Activated naive CD8-positive, alpha-beta T cell (primary cell): Measurements from ENCODE around the gene TPTE.
"Not testable (repeated sequence)": the region's sequence is repeated elsewhere in the genome, so short reads cannot be mapped to it uniquely, and the experiment has no call there.

Source experiments
- H3K27ac Mint-ChIP-seq: one replicate; pipeline ENCODE4 v1.8.0; 2021; ENCODE audit warnings: mixed read lengths
- H3K27me3 Mint-ChIP-seq: one replicate; pipeline ENCODE4 v1.8.0; 2021; ENCODE audit warnings: mixed read lengths
- H3K36me3 Mint-ChIP-seq: one replicate; pipeline ENCODE4 v1.8.0; 2021; ENCODE audit warnings: mixed read lengths
- H3K4me1 Mint-ChIP-seq: one replicate; pipeline ENCODE4 v1.8.0; 2021; ENCODE audit warnings: low read depth, mixed read lengths
- H3K4me3 Mint-ChIP-seq: one replicate; pipeline ENCODE4 v1.8.0; 2021; ENCODE audit warnings: mild to moderate bottlenecking, mixed read lengths
- H3K9me3 Mint-ChIP-seq: one replicate; pipeline ENCODE4 v1.8.0; 2021; ENCODE audit warnings: low read depth, mixed read lengths

Gene TPTE

DNA sequence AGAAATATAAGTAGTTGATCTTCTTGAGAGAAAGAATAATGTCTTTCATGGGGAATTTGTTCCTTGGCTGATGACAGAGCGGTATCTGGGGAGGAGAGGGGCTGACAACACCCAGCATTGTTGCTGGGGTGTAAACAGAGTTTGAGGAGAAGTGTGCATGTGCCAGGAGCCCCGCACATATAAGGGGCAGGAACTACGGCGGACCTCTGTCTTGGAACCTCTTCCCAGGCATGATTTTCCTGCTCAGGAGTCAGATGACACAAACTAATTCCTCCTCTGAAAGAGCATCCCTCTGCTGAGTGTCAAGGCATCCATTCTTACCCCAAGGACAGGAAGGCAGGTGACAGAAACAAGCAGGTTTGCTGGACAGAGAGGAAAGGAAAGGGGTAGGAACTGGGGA, 119.1 kb downstream of the TPTE start:
- H3K4me1 Mint-ChIP-seq: no peaks in the 10 kb centered on the region
- H3K36me3 Mint-ChIP-seq: no peaks in the 10 kb centered on the region
- no peaks in the 10 kb centered on the region for H3K27me3 Mint-ChIP-seq
- H3K27ac Mint-ChIP-seq: no peak overlapping the region
- no peaks in the 10 kb centered on the region for H3K9me3 Mint-ChIP-seq
- no peak overlapping the region for H3K4me3 Mint-ChIP-seq

DNA sequence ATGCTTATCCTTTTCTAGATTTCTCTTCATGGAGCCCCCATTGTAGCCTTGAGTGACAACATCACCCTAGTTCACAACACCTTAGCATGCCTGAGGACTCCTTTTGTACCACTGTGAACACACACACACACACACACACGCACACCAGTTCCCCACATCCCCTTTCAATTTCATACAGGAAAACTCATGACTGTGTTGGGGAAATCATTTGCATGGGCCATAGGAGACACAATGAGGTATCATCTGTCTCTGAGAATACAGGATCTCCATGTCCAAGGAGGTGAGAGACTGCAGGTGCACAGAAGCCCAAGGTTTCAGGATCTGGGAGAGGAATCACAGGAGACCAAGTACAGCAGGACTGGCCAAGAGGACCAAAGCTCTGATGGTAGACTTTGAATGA, 119.7 kb downstream of the TPTE start:
- Mint-ChIP-seq H3K4me3 (no peak overlapping the region), H3K36me3 (no peaks in the 10 kb centered on the region), H3K27ac (no peak overlapping the region), H3K9me3 (no peaks in the 10 kb centered on the region), H3K4me1 (no peaks in the 10 kb centered on the region), H3K27me3 (no peaks in the 10 kb centered on the region)

DNA sequence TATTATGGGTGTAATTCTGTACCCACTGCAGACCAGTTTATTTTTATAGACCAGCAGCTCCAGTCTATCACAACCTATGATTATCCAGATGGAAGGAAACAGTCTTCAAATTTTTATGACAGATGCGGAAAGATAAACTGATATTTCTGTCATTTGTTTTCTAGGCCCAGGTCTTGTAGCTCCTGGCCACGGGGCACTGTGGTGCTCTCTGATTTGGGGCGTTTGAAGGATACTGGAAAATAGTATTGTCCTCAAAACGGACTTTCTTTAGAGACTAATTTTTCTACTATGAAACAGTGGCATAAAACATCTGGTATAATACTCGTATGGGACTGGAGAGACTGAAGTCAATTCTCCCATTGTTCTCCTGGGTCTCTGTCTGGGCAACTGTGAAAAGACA, 124.3 kb downstream of the TPTE start:
- H3K36me3 Mint-ChIP-seq, H3K4me3 Mint-ChIP-seq, H3K4me1 Mint-ChIP-seq, H3K27me3 Mint-ChIP-seq, H3K27ac Mint-ChIP-seq, H3K9me3 Mint-ChIP-seq: not testable (repeated sequence)

DNA sequence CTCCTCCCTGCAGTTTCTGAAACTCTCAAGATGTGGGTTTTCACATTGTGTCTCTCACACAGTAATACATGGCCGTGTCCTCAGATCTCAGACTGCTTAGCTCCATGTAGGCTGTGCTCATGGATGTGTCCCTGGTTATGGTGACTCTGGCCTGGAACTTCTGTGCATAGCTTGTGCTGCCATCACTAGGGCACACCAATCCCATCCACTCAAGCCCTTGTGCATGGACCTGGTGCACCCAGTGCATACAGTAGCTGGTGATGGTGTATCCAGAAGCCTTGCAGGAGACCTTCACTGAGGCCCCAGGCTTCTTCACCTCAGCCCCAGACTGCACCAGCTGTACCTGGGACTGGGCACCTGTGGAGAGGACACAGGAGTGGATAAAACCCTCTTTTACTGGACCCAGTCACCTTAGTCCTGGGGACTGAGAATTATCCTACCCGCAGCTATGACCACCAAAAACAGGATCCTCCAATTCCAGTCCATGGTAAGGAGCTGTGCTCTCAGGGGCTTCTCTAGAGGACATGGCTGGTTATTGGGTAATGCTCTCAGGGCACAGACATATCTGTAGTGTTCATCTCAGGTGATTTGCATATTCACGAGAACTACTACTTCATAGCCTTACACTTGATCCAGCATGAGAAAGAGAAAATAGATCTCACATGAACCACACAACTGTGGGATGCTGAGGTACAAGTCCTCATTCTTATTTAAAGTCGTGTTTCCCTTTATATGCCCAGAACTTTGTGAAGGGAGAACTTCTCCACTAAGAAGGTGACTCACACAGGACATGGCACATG, 128.2 kb downstream of the TPTE start:
- not testable (repeated sequence) for H3K4me3 Mint-ChIP-seq

GRCh38 chr21:10650297-10650696, 128.9 kb downstream of the TPTE start:
- H3K4me3 Mint-ChIP-seq, H3K27me3 Mint-ChIP-seq, H3K4me1 Mint-ChIP-seq, H3K9me3 Mint-ChIP-seq, H3K27ac Mint-ChIP-seq, H3K36me3 Mint-ChIP-seq: not testable (repeated sequence)

More for the DNA sequence above, 128.2 kb downstream of the TPTE start:
- H3K27ac Mint-ChIP-seq, H3K9me3 Mint-ChIP-seq, H3K4me1 Mint-ChIP-seq, H3K27me3 Mint-ChIP-seq, H3K36me3 Mint-ChIP-seq: not testable (repeated sequence)
